Measurements from ENCODE around the gene PCNA. TPM values are rescaled to one million over a fixed set of nuclear protein-coding genes. Genes with fewer than 3 reads are reported as not detected.
A peak's percentile ranks its signal among the peaks of the same experiment; 100 is the strongest.

Gene PCNA
- polyA plus RNA-seq (ENCODE audit: insufficient read length in 4 of 4): 100 to 1,000 TPM; 171 to 198 (median 175) TPM

- DNase-seq (ENCODE audit: low read depth in 4 of 4, low spot score in 3 of 4): peak; percentile 89 to 92 (median 90)
Measured at GRCh38 chr20:5119435-5120184, at the start of gene PCNA. Gene PCNA (minus strand): TSS chr20:5119958. CDS start chr20:5119798, 160 bp downstream.

GRCh38 chr20:5168651-5169396 is 49.1 kb upstream of the PCNA start:
- DNase-seq (ENCODE audit: low read depth in 4 of 4, low spot score in 3 of 4): no peak

GRCh38 chr20:5164645-5165625 is 45.2 kb upstream of the PCNA start:
- DNase-seq (ENCODE audit: low read depth in 4 of 4, low spot score in 3 of 4): no peak

- no peak for DNase-seq (ENCODE audit: low read depth in 4 of 4, low spot score in 3 of 4)
Measured at GRCh38 chr20:5161536-5162164, 41.9 kb upstream of the PCNA start.

GRCh38 chr20:5160882-5161281 is 41.1 kb upstream of the PCNA start:
- DNase-seq (ENCODE audit: low read depth in 4 of 4, low spot score in 3 of 4): no peak

GRCh38 chr20:5159928-5160327 is 40.2 kb upstream of the PCNA start:
- no peak for DNase-seq (ENCODE audit: low read depth in 4 of 4, low spot score in 3 of 4)

- DNase-seq (ENCODE audit: low read depth in 4 of 4, low spot score in 3 of 4): no peak
Measured at GRCh38 chr20:5156675-5157448, 37.1 kb upstream of the PCNA start.

GRCh38 chr20:5155404-5155803 is 35.6 kb upstream of the PCNA start:
- DNase-seq (ENCODE audit: low read depth in 4 of 4, low spot score in 3 of 4): no peak

GRCh38 chr20:5154543-5154925 is 34.8 kb upstream of the PCNA start:
- DNase-seq (ENCODE audit: low read depth in 4 of 4, low spot score in 3 of 4): no peak

- DNase-seq (ENCODE audit: low read depth in 4 of 4, low spot score in 3 of 4): no peak
Measured at GRCh38 chr20:5153612-5154542, 34.1 kb upstream of the PCNA start.

GRCh38 chr20:5153152-5153467 is 33.4 kb upstream of the PCNA start:
- no peak for DNase-seq (ENCODE audit: low read depth in 4 of 4, low spot score in 3 of 4)

- DNase-seq (ENCODE audit: low read depth in 4 of 4, low spot score in 3 of 4): no peak
Measured at GRCh38 chr20:5150226-5151076, 30.7 kb upstream of the PCNA start.

- DNase-seq (ENCODE audit: low read depth in 4 of 4, low spot score in 3 of 4): no peak
Measured at GRCh38 chr20:5149892-5150225, 30.1 kb upstream of the PCNA start.

- DNase-seq (ENCODE audit: low read depth in 4 of 4, low spot score in 3 of 4): no peak
Measured at GRCh38 chr20:5148581-5148980, 28.8 kb upstream of the PCNA start.

GRCh38 chr20:5146871-5147592 is 27.3 kb upstream of the PCNA start:
- DNase-seq (ENCODE audit: low read depth in 4 of 4, low spot score in 3 of 4): no peak

GRCh38 chr20:5146099-5146668 is 26.4 kb upstream of the PCNA start:
- DNase-seq (ENCODE audit: low read depth in 4 of 4, low spot score in 3 of 4): no peak
